ENCODE measurements around the gene CELF5. TPM values are rescaled to one million over a fixed set of nuclear protein-coding genes. Genes with fewer than 3 reads are reported as not detected.

Gene CELF5
- total RNA-seq, 2 experiments from 2014 or later, result 0.13 TPM; not detected in 1

DNA sequence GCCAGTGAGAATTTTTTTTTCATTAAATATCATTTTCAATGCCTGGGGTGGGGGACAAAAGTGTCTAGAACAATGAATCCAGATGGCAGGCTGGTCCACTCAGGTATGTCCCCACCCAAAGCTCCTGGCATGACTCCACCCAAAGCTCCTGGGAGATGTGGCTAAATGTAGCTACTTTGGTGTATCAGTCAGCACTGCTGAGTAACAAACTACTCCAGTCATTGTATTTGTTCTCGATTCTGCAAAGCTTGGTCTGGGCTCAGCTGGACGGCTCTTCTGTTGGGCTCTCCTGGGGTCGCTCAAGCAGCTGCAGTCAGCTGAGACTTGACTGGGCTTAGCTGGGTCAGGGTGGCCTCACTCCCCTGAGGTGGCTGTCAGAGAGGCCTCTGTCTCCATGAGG lies 48.5 kb downstream of the CELF5 start:
- no peaks in the 10 kb centered on the region for H3K9me2 ChIP-seq (ENCODE audit: insufficient read depth, low read length)
- H3K9me3 ChIP-seq (ENCODE audit: low read length), result no peaks in the 10 kb centered on the region
- H3K79me2 ChIP-seq (ENCODE audit: insufficient read depth, low read depth, low read length), result no peaks in the 10 kb centered on the region
- no TSS peak for BruUV-seq (replicated peaks)
- POLR2A ChIA-PET, result interaction anchor here (0.6 kb wide), 1 partner anchor 206 kb away, joined by 3 read pairs; no protein-coding TSS in a partner anchor
- H2AFZ ChIP-seq (ENCODE audit: low read length), result no peak overlapping the region
- no peak overlapping the region for H3K4me3 ChIP-seq (ENCODE audit: low read depth, low read length, poor library complexity, severe bottlenecking)
- H3K27ac ChIP-seq (ENCODE audit: low read depth, low read length, poor library complexity, severe bottlenecking), result no peak overlapping the region
- no peaks in the 10 kb centered on the region for H4K20me1 ChIP-seq (ENCODE audit: insufficient read depth, low read length)
- H3K4me2 ChIP-seq (ENCODE audit: low read length), result no peak overlapping the region
- H3K36me3 ChIP-seq (ENCODE audit: insufficient read depth, low read length), result no peaks in the 10 kb centered on the region
- CTCF ChIA-PET (ENCODE audit: unreplicated experiment), result no interaction called here
- TF ChIP-seq EZH2phosphoT487 (IDR thresholded peaks at IDR 0.05; ENCODE audit: borderline replicate concordance, low read depth, low read length), result no peak
- TF ChIP-seq, protein P1, sequence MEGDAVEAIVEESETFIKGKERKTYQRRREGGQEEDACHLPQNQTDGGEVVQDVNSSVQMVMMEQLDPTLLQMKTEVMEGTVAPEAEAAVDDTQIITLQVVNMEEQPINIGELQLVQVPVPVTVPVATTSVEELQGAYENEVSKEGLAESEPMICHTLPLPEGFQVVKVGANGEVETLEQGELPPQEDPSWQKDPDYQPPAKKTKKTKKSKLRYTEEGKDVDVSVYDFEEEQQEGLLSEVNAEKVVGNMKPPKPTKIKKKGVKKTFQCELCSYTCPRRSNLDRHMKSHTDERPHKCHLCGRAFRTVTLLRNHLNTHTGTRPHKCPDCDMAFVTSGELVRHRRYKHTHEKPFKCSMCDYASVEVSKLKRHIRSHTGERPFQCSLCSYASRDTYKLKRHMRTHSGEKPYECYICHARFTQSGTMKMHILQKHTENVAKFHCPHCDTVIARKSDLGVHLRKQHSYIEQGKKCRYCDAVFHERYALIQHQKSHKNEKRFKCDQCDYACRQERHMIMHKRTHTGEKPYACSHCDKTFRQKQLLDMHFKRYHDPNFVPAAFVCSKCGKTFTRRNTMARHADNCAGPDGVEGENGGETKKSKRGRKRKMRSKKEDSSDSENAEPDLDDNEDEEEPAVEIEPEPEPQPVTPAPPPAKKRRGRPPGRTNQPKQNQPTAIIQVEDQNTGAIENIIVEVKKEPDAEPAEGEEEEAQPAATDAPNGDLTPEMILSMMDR (conservative IDR thresholded peaks at IDR 0.05; ENCODE audit: low read length), result no peak
- H3K4me1 ChIP-seq (ENCODE audit: insufficient read depth, low read length, poor library complexity, severe bottlenecking), result peaks cover 19% of the 10 kb centered on the region
- no peak for DNase-seq (ENCODE audit: low spot score)
- intact Hi-C loops (cut with micrococcal nuclease; ENCODE audit: unreplicated experiment), result no loop called here

DNA sequence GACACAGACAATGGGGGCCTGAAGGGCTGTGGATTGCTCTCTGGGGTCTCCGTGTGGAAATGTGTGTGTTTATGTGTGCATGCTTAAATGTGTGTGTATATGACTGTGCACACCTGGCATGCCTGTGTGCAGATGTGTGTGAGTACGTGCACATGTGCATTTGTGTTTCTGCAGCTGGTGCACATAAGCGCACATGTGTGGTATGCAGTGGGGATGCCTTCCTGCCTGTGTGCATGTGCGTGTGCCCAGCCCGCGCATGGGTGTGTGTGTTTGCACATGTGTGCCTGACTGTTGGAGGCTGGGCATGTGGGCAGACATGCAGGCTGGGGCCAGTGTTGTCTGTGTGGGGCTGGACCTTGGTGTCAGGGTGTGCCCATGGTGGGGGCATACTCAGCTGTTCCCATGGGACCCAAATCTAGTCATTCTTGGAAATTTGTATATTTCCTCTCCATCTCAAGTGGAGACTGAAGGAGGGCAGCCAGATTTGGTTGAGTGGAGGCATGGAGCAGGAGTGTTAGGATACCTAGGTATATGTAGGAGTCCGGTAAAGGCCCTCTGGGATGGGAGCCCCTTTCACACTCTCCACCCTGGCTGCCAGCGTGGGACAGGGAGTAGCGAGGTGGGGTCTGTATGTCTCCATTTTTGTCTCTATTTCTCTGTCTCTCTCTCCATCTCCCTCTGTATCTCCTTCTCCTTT lies 49.9 kb downstream of the CELF5 start:
- BruUV-seq (replicated peaks), result no TSS peak
- Histone ChIP-seq H3K9me3 (ENCODE audit: low read length) (no peaks in the 10 kb centered on the region), H4K20me1 (ENCODE audit: insufficient read depth, low read length) (no peaks in the 10 kb centered on the region), H3K4me1 (ENCODE audit: insufficient read depth, low read length, poor library complexity, severe bottlenecking) (peaks cover 19% of the 10 kb centered on the region), H3K4me3 (ENCODE audit: low read depth, low read length, poor library complexity, severe bottlenecking) (peak overlapping the region; percentile 70), H3K79me2 (ENCODE audit: insufficient read depth, low read depth, low read length) (no peaks in the 10 kb centered on the region), H3K9me2 (ENCODE audit: insufficient read depth, low read length) (no peaks in the 10 kb centered on the region), H3K4me2 (ENCODE audit: low read length) (peak overlapping the region; percentile 73), H2AFZ (ENCODE audit: low read length) (no peak overlapping the region), H3K36me3 (ENCODE audit: insufficient read depth, low read length) (no peaks in the 10 kb centered on the region), H3K27ac (ENCODE audit: low read depth, low read length, poor library complexity, severe bottlenecking) (no peak overlapping the region)
- ChIA-PET POLR2A (no interaction called here), CTCF (ENCODE audit: unreplicated experiment) (interaction anchor here (0.6 kb wide), 1 partner anchor 471 kb away, joined by 3 read pairs; no protein-coding TSS in a partner anchor)
- DNase-seq (ENCODE audit: low spot score), result no peak
- intact Hi-C loops (cut with micrococcal nuclease; ENCODE audit: unreplicated experiment), result no loop called here
- TF ChIP-seq, protein P1 (conservative IDR thresholded peaks at IDR 0.05; ENCODE audit: low read length), result no peak
- no peak for TF ChIP-seq EZH2phosphoT487 (IDR thresholded peaks at IDR 0.05; ENCODE audit: borderline replicate concordance, low read depth, low read length)

DNA sequence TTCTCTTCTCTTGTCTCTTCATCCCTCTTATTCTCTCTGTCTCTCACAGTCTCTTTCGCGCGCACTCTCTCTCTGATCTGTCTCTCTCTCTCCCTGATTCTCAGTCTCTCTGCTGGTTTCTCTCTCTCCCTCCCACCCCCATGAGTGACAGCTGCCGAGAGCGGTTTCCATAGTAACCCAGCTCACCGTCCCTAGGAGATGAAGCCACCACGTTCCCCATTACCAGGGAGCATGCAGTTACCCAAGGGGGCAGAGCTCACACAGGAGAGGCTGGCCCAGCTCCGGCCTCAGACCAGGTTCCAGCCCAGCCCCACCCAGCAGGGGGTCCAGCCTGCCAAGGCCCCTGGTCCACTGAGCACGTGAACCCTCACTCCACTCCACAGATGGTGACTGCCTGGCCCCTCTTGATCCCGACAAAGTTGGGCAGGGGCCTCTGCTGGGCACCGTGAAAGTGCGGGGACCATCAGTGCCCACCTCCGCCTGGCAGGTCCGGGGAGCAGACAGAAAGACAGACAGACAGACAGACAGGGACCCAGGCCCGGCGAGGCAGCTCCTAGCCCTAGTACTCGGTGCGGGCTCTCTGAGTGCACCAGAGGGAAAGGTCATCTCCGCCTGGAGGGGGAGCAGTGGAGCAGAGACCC lies 50.6 kb downstream of the CELF5 start:
- BruUV-seq (replicated peaks), result no TSS peak
- Histone ChIP-seq H4K20me1 (ENCODE audit: insufficient read depth, low read length) (no peaks in the 10 kb centered on the region), H3K4me2 (ENCODE audit: low read length) (peak overlapping the region; percentile 73), H3K27ac (ENCODE audit: low read depth, low read length, poor library complexity, severe bottlenecking) (peak overlapping the region; percentile 58), H2AFZ (ENCODE audit: low read length) (peak overlapping the region; percentile 76), H3K79me2 (ENCODE audit: insufficient read depth, low read depth, low read length) (no peaks in the 10 kb centered on the region), H3K9me3 (ENCODE audit: low read length) (no peaks in the 10 kb centered on the region), H3K9me2 (ENCODE audit: insufficient read depth, low read length) (no peaks in the 10 kb centered on the region), H3K36me3 (ENCODE audit: insufficient read depth, low read length) (no peaks in the 10 kb centered on the region), H3K4me3 (ENCODE audit: low read depth, low read length, poor library complexity, severe bottlenecking) (peak overlapping the region; percentile 70), H3K4me1 (ENCODE audit: insufficient read depth, low read length, poor library complexity, severe bottlenecking) (peaks cover 19% of the 10 kb centered on the region)
- intact Hi-C loops (cut with micrococcal nuclease; ENCODE audit: unreplicated experiment), result no loop called here
- POLR2A ChIA-PET, result no interaction called here
- TF ChIP-seq, protein P1 (conservative IDR thresholded peaks at IDR 0.05; ENCODE audit: low read length), result 0 out of 2 replicates have a peak, but pooled peaks have one; percentile 98
- no peak for TF ChIP-seq EZH2phosphoT487 (IDR thresholded peaks at IDR 0.05; ENCODE audit: borderline replicate concordance, low read depth, low read length)
- CTCF ChIA-PET (ENCODE audit: unreplicated experiment), result interaction anchor here (0.5 to 1.0 kb wide), 6 partner anchors 27 to 615 kb away, joined by 3 to 11 read pairs (median 5); no protein-coding TSS in a partner anchor
- DNase-seq (ENCODE audit: low spot score), result peak; percentile 80

Measured in OCI-LY7 (cell line).